GM12872 (cell line): Measurements from ENCODE around the gene HELZ.

ENCODE experiments used
- CTCF ChIP-seq: IDR thresholded peaks from 3 replicates; pipeline ENCODE4 v1.5.1; 2011; ENCODE audit warnings: low read depth, mild to moderate bottlenecking, low read length, moderate library complexity; ENCODE audit not compliant: insufficient read depth

Gene HELZ

DNA sequence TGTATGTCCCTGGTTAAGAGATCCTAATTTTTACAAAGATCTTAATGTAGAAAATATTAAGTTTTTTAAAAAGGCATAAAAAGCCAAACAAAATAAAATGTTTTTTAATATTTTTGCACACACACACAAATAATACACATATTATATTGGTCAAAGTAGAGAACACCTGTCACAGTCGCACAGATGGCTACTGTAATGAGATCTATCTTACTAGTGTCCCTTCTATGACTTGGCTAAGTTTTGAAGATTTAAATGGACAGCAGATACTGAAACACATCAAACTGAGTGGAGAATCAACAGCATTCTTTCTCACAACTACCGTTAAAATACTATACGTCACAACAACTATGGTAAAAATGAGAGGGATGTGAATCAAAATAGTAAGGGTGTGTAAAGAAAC is 83.4 kb downstream of the HELZ start:
- no peak for TF ChIP-seq CTCF

DNA sequence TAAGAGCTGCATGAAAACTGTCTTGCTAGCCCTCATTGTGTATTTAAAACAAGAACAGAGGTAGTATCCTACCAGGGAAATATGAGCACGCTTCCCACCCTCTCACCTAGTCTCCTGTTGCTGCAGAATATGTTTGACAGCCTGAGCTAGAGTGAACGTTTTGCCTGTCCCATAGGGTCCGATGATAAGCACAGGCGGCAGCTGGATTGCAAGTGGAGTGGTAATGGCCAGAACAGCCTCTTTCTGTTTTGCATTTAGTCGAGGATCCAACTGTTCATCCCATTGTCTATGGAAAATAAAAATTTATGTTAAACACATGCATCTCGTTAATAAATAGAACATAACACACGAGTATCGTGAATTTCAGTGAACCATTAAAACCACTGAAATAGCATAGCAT is 84.2 kb downstream of the HELZ start:
- no peak for TF ChIP-seq CTCF

DNA sequence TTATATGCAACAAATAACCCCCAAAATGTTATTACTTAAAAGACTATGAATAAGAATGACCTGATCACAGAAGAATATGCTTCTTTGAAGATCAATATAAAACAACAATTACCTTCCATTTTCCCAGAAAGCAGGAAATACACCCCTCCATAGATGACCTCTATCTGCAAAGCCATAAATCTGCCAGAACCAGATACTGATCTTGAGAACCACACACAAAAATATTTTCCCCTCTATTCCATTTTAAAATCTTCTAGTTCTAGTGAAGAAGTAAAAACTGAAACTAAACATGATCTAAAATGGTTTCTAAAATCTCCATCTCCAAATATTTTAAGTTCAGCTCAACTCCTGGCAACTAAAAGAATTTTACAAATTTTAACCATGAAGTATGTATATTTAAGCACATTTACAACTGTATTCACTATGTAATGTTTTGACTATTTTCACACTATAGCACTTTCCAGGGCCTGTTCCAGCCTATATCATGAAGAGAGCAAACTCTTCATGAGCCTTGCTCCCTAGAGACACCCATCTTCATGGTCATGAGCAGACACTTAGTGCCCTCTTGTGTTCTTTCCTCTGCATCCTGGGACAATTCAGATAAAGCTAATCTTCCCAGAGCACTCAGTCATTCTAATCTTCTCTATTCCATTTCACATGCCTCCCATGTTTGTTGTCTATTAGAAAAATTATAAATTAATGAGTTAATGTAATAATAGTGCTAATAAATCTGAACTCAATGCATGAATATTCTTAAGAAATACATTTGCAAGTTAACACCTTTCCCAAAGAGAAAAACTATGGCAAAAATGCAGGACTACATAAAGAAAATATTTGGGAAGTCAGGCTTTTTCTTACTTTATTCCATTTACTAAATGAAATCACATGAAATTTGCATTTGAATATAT is 87.0 kb downstream of the HELZ start:
- peak; percentile 41; the same call in 2 of the 3 replicates for TF ChIP-seq CTCF

GRCh38 chr17:67156269-67157199 is 88.5 kb downstream of the HELZ start:
- TF ChIP-seq CTCF = no peak

- no peak for TF ChIP-seq CTCF
Measured at GRCh38 chr17:67152824-67153223, 92.2 kb downstream of the HELZ start.

DNA sequence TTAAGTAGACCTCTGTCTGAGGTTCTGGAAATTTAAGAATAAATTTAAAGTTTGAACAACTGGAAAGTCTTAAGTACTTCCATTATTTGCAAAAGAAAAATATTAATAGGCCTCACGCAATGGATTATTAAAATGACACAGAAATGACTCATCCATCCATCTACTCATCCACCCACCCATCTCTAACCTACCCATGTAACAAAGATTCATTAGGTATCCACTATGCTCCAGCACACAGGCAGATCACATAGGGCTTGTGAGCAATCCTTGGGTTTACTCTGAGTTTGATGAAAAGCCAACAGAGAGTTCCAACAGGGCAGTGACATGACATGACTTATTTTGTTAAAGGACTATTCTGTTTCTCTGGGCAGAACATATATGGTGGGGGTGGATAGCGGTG is 93.3 kb downstream of the HELZ start:
- TF ChIP-seq CTCF = no peak

GRCh38 chr17:67150826-67151225 is 94.2 kb downstream of the HELZ start:
- TF ChIP-seq CTCF = no peak
